ENCODE data around the gene TP53RK.

DNA sequence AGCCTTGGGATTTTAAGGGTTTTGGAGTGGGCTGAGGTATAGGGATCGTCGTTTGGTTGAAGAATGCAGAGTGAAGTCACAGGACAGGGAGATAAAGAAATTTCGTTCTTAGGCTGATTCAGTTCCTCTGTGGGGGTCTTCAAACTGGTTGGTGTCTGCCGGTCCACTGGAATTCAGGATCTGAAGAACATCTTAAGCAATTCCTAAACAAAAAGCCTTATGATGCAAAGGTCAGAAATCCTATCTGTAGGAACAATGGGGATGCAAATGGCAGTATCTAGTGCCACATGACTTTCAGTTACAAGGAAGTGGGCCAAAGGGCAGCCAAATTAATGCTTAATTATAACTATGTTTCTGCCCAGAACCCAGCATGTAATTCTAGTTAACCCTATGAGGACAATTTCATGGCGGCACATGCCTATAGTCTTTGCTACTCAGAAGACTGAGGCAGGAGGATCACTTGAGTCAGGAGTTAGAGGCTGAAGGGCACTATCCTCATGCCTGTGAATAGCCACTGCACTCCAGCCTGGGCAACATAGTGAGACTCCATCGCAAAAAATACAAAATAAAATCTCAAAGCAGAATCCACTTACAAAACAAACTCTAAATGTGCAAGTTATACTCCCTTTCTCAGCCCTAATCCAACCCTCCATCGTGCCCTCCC, 15.6 kb upstream of the TP53RK start:
- TF ChIP-seq POLR2AphosphoS5 (IDR thresholded peaks at IDR 0.05) (no peak), POLR2A (IDR thresholded peaks at IDR 0.05) (no peak), EP300 (IDR thresholded peaks at IDR 0.05; ENCODE audit: low read depth) (no peak)
- TF ChIP-seq, protein P1, sequence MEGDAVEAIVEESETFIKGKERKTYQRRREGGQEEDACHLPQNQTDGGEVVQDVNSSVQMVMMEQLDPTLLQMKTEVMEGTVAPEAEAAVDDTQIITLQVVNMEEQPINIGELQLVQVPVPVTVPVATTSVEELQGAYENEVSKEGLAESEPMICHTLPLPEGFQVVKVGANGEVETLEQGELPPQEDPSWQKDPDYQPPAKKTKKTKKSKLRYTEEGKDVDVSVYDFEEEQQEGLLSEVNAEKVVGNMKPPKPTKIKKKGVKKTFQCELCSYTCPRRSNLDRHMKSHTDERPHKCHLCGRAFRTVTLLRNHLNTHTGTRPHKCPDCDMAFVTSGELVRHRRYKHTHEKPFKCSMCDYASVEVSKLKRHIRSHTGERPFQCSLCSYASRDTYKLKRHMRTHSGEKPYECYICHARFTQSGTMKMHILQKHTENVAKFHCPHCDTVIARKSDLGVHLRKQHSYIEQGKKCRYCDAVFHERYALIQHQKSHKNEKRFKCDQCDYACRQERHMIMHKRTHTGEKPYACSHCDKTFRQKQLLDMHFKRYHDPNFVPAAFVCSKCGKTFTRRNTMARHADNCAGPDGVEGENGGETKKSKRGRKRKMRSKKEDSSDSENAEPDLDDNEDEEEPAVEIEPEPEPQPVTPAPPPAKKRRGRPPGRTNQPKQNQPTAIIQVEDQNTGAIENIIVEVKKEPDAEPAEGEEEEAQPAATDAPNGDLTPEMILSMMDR (IDR thresholded peaks at IDR 0.05) = no peak

All from transverse colon (tissue), 4 donors.